Adrenal gland (tissue), 12 donors: Measurements from ENCODE around the gene EPG5. TPM values are rescaled to one million over a fixed set of nuclear protein-coding genes. Genes with fewer than 3 reads are reported as not detected.

Source experiments
- DNase-seq, 7 donors: peaks; one replicate each; pipeline ENCODE4 v3.0.0-alpha.2; 2019 to 2020
- H3K27ac ChIP-seq, 5 donors: fragments of 200-600 bp; sonication (generic) in 4 of 5; 1 replicate in 3 of 5; 2 replicates in 2 of 5; pipeline versions ENCODE4 v1.5.1 to v1.8.0; 2016 to 2020; ENCODE audit warnings: mild to moderate bottlenecking in 1 of 5
- H3K27me3 ChIP-seq: fragments of 200-600 bp; 2 replicates; pipeline ENCODE4 v1.8.0; 2021
- H3K36me3 ChIP-seq, 2 donors: fragments of 200-600 bp; replicated peaks in 1 of 2; 1 replicate in 1 of 2; 2 replicates in 1 of 2; pipeline versions ENCODE4 v1.5.1 to v1.8.0; 2018 to 2022
- H3K4me1 ChIP-seq, 2 donors: fragments of 200-600 bp; replicated peaks in 1 of 2; 1 replicate in 1 of 2; 2 replicates in 1 of 2; pipeline versions ENCODE4 v1.5.1 to v1.8.0; 2018 to 2021
- H3K4me3 ChIP-seq, 4 donors: fragments of 200-600 bp; sonication (generic) in 3 of 4; one replicate each; pipeline ENCODE4 v1.5.1; 2016 to 2018
- H3K9me3 ChIP-seq, 3 donors: fragments of 200-600 bp; sonication (generic) in 1 of 3; replicated peaks in 1 of 3; 1 replicate in 2 of 3; 2 replicates in 1 of 3; pipeline versions ENCODE4 v1.5.1 to v1.8.0; 2016 to 2021
- POLR2A ChIP-seq, 2 donors: fragments of 450-650 bp; IDR thresholded peaks; one replicate each; pipeline ENCODE4 v1.6.1; 2017; ENCODE audit warnings: antibody characterized with exemption in 2 of 2, mild to moderate bottlenecking in 2 of 2, moderate library complexity in 1 of 2
- WGBS, 4 donors: extraction: QIAGEN DNeasy Blood & Tissue Kit in 2 of 4; methylation state at CpG; one replicate each; pipeline versions ENCODE4 v1.1.5 to v1.1.7; 2013 to 2017; 5-methylcytosine and 5-hydroxymethylcytosine counted together
- intact Hi-C, 2 donors: fragments of 100-400 bp; cut with DNase I; formaldehyde crosslinking; loops; one replicate each; pipeline versions ENCODE4 v1.14.1 to v1.15.0; 2022 to 2023
- polyA plus RNA-seq, 3 donors: library from polyadenylated mRNA; stranded (reverse); fragments of 200-250 nt in 2 of 3; fragments of 350-450 nt in 1 of 3; fragmentation: Illumina TruSeq in 1 of 3; extraction: RNeasy Lipid Tissue Mini Kit (QIAGEN cat#74804) in 1 of 3; gene quantifications; one replicate each; pipeline ENCODE4 v1.2.3, GENCODE V29; 2013 to 2014
- total RNA-seq, 9 donors: library from RNA; depleted of rRNA in 4 of 9; stranded (reverse); fragments of >200 nt in 4 of 9; fragments of 120-200 nt in 1 of 9; fragmentation: NEBNext Ultra II Directional in 1 of 9; extraction: Animal tissue kit (Norgen Biotek cat#: 25700) in 1 of 9; gene quantifications; one replicate each; pipeline versions ENCODE4 v1.1.0 to v1.2.4, GENCODE V29; 2013 to 2023
- TF ChIP-seq, protein P1 (sequence below), 6 experiments: fragments of 450-650 bp in 4 of 6; fragments of 200-600 bp in 2 of 6; sonication (generic) in 1 of 6; IDR thresholded peaks; 1 replicate in 5 of 6; 2 replicates in 1 of 6; pipeline versions ENCODE4 v1.5.1 to v1.8.0; 2016 to 2021; ENCODE audit warnings: antibody characterized with exemption in 6 of 6, mild to moderate bottlenecking in 2 of 6, moderate library complexity in 1 of 6
- donor health status: healthy with polysubstance abuse.
- donor health status: Bipolar disorder and iron deficiency.
- donor health status: DM: yes; HTN: yes; CAD: no.
- donor health status: DM: no; HTN: no; CAD: no.
- donor health status: DM: no; HTN: no; CAD: no.
- donor health status: DM: yes; HTN: yes; CAD: no.

The EPG5 gene
- total and polyA plus RNA-seq, 12 donors = 7.3 to 80.3 (median 23.3) TPM

DNA sequence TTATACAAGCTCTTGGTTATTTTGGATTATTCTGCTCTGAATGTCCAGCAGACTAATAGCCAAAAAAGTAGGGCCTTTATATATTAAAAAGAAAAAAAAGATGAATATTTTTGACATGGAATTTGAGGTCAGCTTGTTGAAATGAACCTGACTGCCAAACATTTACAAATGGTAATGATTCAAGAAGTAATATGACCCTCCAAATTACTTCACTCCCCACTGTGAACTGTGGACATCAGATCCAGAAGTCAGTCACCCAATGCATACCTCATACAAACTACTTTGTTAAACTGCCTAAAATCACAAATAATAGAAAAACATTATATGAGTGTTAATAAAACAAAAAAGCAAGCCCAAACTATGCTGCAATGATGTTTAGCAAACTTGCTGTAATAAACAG lies 10.0 kb downstream of the EPG5 start:
- Histone ChIP-seq H3K27ac (no peak overlapping the region), H3K4me3 (no peak overlapping the region), H3K4me1 (peaks cover 0 to 7% of the 10 kb centered on the region in 2 donors), H3K27me3 (no peaks in the 10 kb centered on the region), H3K36me3 (peaks cover 0 to 27% of the 10 kb centered on the region in 2 donors), H3K9me3 (no peaks in the 10 kb centered on the region)
- intact Hi-C loops = no loop called here
- TF ChIP-seq POLR2A (IDR thresholded peaks at IDR 0.05) = no peak
- TF ChIP-seq, protein P1, sequence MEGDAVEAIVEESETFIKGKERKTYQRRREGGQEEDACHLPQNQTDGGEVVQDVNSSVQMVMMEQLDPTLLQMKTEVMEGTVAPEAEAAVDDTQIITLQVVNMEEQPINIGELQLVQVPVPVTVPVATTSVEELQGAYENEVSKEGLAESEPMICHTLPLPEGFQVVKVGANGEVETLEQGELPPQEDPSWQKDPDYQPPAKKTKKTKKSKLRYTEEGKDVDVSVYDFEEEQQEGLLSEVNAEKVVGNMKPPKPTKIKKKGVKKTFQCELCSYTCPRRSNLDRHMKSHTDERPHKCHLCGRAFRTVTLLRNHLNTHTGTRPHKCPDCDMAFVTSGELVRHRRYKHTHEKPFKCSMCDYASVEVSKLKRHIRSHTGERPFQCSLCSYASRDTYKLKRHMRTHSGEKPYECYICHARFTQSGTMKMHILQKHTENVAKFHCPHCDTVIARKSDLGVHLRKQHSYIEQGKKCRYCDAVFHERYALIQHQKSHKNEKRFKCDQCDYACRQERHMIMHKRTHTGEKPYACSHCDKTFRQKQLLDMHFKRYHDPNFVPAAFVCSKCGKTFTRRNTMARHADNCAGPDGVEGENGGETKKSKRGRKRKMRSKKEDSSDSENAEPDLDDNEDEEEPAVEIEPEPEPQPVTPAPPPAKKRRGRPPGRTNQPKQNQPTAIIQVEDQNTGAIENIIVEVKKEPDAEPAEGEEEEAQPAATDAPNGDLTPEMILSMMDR (IDR thresholded peaks at IDR 0.05) = no peak
- no peak for DNase-seq

DNA sequence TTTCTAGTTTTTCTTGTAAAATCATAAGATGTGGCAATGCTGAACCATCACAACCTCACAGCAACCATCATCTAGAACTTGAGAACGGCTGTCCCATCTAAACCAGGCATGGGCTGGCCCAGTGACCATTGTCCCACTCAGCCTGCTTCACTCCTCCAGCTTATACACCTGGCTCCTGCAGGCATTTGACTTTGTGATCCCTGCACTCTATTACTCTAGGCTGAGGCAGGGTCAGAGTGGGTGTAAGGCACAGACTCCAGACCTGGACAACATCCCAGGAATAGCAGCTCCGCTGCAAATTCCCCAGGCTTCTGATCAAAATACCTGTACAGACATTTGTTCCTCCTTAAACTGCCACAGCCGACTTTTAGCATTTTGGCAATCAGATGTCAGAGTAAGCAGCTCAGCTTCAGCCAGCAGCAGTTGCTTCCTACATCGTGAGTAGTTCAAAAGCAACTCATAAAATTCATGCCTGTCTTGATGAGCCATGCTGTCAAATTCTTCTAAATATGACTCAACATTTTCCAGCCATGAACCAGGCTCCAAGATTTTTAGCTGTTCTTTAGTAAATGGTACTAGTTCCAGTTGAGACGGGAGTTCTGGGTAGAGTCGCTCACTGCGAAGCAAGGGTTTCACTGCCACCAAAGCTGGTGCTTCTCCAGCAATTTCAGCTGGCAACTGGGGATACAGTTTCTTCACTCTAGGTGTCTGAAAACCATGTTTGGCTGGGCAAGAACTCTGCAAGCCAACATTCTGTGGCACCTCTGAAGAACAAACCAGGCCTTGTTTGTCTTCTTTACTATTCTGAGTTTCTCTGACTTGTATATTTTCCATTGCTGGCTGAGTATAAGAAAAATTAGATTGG lies 12.8 kb downstream of the EPG5 start:
- H3K36me3 ChIP-seq = peaks cover 0 to 50% of the 10 kb centered on the region in 2 donors
- H3K27ac ChIP-seq = peak overlapping the region in 2 of 5 donors; percentile 24 to 32
- DNase-seq = peak in 3 of 7 donors; percentile 13 to 33 (median 23)
- no peaks in the 10 kb centered on the region for H3K9me3 ChIP-seq
- intact Hi-C loops = no loop called here
- no peaks in the 10 kb centered on the region for H3K27me3 ChIP-seq
- H3K4me3 ChIP-seq = no peak overlapping the region
- H3K4me1 ChIP-seq = peaks cover 0 to 15% of the 10 kb centered on the region in 2 donors
- no peak for TF ChIP-seq POLR2A (IDR thresholded peaks at IDR 0.05)
- TF ChIP-seq, protein P1 (IDR thresholded peaks at IDR 0.05) = no peak
- WGBS, 4 donors = 78 to 84% (median 82%) methylated on average over 6 to 7 of the region's 7 CpGs

DNA sequence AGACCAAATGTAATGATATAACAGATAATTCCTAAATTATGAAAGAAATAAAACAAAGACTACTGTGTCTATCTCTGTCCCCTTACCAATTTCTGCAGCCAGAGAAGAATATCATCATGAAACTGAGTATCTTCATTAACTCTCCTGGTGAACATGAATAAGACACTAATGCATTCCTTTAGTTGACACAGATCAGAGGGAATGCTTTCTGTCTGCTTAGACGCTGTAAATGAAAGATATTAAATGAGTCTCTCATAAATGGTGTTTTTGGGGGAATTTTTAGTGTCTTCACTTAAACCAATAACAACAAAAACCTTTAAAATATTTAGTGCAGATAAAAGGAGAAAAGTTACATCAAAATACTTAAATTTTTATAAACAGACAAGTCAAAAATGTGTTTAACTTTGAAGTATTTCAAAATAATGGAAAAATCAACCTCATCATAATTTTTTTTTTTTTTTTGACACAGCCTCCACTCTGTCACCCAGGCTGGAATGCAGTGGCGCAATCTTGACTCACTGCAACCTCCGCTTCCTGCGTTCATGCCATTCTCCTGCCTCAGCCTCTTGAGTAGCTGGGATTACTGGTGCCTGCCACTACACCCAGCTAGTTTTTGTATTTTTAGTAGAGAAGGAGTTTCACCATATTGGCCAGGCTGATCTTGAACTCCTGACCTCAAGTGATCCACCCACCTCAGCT lies 16.0 kb downstream of the EPG5 start:
- intact Hi-C loops = no loop called here
- Histone ChIP-seq H3K27ac (no peak overlapping the region), H3K9me3 (no peaks in the 10 kb centered on the region), H3K4me3 (no peak overlapping the region), H3K27me3 (no peaks in the 10 kb centered on the region), H3K4me1 (peaks cover 0 to 10% of the 10 kb centered on the region in 2 donors), H3K36me3 (peaks cover 0 to 81% of the 10 kb centered on the region in 2 donors)
- no peak for TF ChIP-seq POLR2A (IDR thresholded peaks at IDR 0.05)
- TF ChIP-seq, protein P1 (IDR thresholded peaks at IDR 0.05) = no peak
- peak in 6 of 7 donors; percentile 30 to 75 (median 49) for DNase-seq
- WGBS, 4 donors = 68 to 87% (median 83%) methylated on average over 4 of the region's 4 CpGs

DNA sequence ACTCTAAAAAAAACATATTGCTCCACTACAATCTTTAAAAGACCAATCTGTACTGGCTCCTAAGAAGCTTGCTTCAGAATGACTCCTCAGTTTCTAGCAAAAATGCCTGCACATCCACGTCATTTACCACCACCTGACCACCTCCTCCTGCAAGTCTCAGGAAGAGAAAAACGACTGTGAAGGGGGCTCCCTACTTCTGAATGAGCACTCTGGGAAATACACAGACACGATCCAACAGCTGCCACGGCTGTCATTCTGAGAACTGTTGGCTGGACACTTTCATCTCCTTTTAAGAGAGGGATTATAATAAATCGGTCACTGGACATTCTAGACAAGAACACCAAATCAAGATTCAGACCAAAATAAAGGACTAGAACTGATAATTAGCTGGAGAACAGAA lies 21.5 kb downstream of the EPG5 start:
- 80 to 88% (median 85%) methylated on average over 5 of the region's 5 CpGs for WGBS, 4 donors
- no peaks in the 10 kb centered on the region for H3K9me3 ChIP-seq
- intact Hi-C loops = no loop called here
- H3K27ac ChIP-seq = no peak overlapping the region
- peaks cover 0 to 95% of the 10 kb centered on the region in 2 donors for H3K36me3 ChIP-seq
- H3K4me3 ChIP-seq = no peak overlapping the region
- H3K4me1 ChIP-seq = no peaks in the 10 kb centered on the region
- H3K27me3 ChIP-seq = no peaks in the 10 kb centered on the region
- no peak for TF ChIP-seq POLR2A (IDR thresholded peaks at IDR 0.05)
- TF ChIP-seq, protein P1 (IDR thresholded peaks at IDR 0.05) = no peak
- DNase-seq = no peak
